ENCODE results near the gene OR9A4.

The OR9A4 gene, protein sequence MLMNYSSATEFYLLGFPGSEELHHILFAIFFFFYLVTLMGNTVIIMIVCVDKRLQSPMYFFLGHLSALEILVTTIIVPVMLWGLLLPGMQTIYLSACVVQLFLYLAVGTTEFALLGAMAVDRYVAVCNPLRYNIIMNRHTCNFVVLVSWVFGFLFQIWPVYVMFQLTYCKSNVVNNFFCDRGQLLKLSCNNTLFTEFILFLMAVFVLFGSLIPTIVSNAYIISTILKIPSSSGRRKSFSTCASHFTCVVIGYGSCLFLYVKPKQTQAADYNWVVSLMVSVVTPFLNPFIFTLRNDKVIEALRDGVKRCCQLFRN

DNA sequence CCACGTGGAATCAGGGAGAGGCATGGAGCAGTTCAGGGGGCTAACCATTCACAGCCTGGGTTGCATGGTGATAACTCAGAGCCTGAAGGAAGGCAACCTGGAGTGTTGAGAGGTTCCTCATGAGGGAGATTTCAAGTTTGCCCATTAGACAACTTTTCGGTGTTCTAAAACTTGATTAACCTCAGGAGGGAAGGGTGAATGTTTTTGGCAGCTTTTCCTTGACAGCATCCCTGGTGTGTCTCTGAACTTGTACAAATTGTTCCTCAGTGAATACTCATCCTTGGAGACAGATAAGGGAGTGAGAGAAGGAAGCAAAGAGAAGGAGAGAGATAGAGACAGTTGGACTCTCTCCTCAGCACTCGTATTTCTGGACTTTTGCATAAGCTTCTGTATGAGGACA lies at the start of gene OR9A4:
TSS of gene OR9A4 (plus strand) at position 301 of the 400 bp plus-strand sequence. CDS start 2,477 bp downstream, outside the sequence.
- CTCF ChIA-PET, result no interaction called here

DNA sequence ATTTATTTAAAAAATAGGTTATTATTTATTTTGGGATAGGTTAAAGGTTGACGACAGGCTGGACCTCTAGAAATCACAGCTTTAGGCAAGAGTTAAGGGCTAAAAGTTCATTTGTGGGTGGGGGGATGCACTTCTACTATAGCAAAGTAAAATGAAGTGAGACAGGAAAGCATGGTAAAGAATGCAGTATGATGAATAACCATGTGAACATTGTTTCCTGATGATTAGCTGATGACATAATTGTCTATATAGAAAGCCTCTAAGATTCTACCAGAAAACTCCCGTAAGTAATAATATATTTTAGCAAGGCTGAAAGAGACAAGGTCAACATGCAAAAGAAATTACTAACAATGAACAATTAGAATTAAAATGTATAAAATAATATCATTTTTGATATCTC lies 49.2 kb upstream of the OR9A4 start:
- TF ChIP-seq CTCF (conservative IDR thresholded peaks at IDR 0.05; ENCODE audit: low read depth), result no peak
- H3K27ac ChIP-seq, result no peak overlapping the region
- CTCF ChIA-PET, result no interaction called here
- POLR2A ChIA-PET (ENCODE audit: low non-redundant PET), result no interaction called here
- no peak for DNase-seq (ENCODE audit: low spot score)

More for the DNA sequence above, at the start of gene OR9A4:
- no peak within 1 kb of the TSS for H3K27ac ChIP-seq
- TF ChIP-seq CTCF (conservative IDR thresholded peaks at IDR 0.05; ENCODE audit: low read depth), result no peak
- no peak for DNase-seq (ENCODE audit: low spot score)
- POLR2A ChIA-PET (ENCODE audit: low non-redundant PET), result no interaction called here

GRCh38 chr7:141872931-141873330 lies 43.3 kb upstream of the OR9A4 start:
- ChIA-PET POLR2A (ENCODE audit: low non-redundant PET) (no interaction called here), CTCF (no interaction called here)
- H3K27ac ChIP-seq, result no peak overlapping the region
- DNase-seq (ENCODE audit: low spot score), result no peak
- TF ChIP-seq CTCF (conservative IDR thresholded peaks at IDR 0.05; ENCODE audit: low read depth), result no peak

- TF ChIP-seq CTCF (conservative IDR thresholded peaks at IDR 0.05; ENCODE audit: low read depth), result no peak
- no peak overlapping the region for H3K27ac ChIP-seq
- DNase-seq (ENCODE audit: low spot score), result no peak
- CTCF ChIA-PET, result no interaction called here
- POLR2A ChIA-PET (ENCODE audit: low non-redundant PET), result no interaction called here
These were observed 41.4 kb upstream of the OR9A4 start for GRCh38 chr7:141874787-141875186.

DNA sequence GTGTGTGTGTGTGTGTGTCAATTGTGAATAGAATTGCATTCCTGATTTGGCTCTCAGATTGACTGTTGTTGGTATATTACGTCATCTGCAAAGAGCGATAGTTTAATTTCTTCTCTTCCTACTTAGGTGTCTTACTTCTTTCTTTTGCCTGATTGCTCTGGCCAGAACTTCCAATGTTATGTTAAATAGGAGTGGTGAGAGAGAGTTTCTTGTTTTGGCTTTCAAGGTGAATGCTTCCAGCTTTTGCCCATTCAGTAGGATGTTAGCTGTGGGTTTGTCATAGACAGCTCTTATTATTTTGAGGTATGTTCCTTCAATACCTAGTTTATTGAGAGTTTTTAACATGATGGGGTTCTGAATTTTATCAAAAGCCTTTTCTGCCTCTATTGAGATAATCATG lies 40.7 kb upstream of the OR9A4 start:
- TF ChIP-seq CTCF (conservative IDR thresholded peaks at IDR 0.05; ENCODE audit: low read depth), result no peak
- ChIA-PET CTCF (interaction anchor here (0.6 kb wide), 1 partner anchor 710 kb away, joined by 3 read pairs; no protein-coding TSS in a partner anchor), POLR2A (ENCODE audit: low non-redundant PET) (no interaction called here)
- no peak overlapping the region for H3K27ac ChIP-seq
- DNase-seq (ENCODE audit: low spot score), result no peak

DNA sequence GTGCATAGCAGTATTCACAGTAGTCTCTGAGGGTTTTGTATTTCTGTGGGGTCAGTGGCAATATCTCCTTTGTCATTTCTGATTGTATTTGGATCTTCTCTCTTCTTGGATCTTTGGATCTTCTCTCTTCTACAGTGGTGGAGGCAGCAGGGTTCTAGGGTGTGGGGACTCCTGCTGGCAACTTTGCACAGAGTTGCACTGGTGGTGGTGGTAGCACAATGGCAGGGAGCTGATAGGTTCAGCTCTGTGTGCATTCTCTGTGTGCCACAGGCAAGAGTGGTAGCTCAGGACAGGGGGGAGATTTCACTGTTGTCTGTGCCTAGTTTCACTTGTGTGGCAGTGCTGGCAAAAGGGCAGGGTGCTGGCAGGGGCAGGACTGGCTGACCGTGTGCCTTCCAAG lies 39.8 kb upstream of the OR9A4 start:
- no peak for TF ChIP-seq CTCF (conservative IDR thresholded peaks at IDR 0.05; ENCODE audit: low read depth)
- CTCF ChIA-PET, result no interaction called here
- POLR2A ChIA-PET (ENCODE audit: low non-redundant PET), result no interaction called here
- DNase-seq (ENCODE audit: low spot score), result no peak
- H3K27ac ChIP-seq, result no peak overlapping the region
